LoVo (cell line): Measurements from ENCODE around the gene BORCS8.
"Not testable (repeated sequence)": the region's sequence is repeated elsewhere in the genome, so short reads cannot be mapped to it uniquely, and the experiment has no call there.

ENCODE experiments used
- DNase-seq: peaks from one replicate; pipeline ENCODE4 v3.0.0-alpha.2; 2016; ENCODE audit warnings: low spot score

BORCS8 gene

DNA sequence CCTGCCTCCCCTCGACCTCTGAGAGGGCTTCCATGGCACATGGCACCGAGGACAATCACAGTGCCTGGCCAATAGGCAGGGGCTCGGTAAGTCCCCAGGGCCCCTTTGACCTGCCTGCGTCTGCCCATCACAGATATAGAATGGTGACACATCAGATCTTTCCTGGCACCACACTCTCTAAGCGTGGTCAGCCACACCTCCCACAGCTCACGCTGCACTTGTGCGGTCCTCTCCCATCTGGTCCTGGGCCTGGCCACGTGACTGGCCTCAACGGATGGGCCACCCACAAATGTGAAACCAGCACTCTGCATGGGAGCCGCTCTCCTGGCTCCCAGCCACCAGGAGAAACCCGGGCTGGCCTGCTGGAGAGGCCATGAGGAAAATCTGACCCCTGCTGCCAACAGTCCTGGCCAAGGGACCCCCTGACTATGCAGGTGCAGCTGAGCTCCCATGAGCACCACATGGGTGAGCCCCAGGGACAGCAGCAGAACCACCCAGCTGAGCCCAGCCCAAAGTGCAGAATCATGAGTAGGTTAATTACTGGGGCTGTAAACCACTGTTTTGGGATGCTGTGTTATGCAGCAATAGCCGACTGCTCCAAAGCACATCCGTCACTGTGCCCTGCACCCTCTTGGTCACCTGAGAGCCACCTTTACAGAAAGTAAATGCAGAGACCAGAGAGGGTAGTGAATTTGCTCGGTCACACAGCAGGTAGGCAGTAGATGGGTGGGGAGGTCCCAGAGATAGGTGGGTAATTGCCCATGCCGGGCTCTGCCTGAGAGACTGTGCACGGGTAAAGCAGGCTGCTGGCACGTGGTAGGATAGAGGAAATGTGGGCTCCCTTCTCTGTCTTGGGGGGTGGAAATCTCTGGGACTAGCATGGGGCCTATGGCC lies 12.2 kb downstream of the BORCS8 start:
- DNase-seq = no peak

DNA sequence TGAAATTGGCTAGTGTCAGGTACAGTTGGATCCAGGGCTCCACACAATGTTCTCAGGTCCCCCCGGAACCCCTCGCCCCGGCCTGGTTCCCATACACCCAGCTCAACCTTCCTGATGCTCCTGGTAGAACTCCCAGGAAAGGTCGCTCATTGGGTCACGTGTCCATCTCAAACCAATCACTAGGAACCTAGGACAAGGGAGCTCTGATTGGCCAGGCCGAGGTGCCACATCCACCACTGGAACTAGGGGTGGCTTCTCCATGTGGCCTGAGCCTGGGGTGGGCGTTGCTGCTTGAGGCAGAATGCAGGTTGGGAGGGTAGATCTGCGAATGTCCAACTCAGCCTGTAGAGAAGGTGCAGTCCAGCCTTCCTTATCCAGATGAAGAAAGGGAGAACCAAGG lies 15.0 kb downstream of the BORCS8 start:
- DNase-seq = no peak

DNA sequence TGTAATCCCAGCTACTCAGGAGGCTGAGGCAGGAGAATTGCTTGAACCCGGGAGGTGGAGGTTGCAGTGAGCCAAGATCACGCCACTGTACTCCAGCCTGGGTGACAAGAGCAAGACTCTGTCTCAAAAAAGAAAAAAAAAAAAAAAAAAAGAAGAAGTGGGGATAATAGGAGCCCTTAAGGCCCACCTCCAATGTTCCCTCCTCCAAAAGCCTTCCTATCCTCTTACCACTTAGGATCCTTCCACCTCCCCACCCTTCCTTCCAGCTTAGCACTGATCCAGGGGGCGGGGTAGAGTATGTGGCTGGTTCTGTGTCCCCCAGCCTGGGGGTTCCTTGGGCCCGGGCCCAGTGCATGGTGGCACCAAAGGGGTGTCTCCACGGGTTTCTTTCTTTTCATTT lies 18.7 kb downstream of the BORCS8 start:
- not testable (repeated sequence) for DNase-seq

DNA sequence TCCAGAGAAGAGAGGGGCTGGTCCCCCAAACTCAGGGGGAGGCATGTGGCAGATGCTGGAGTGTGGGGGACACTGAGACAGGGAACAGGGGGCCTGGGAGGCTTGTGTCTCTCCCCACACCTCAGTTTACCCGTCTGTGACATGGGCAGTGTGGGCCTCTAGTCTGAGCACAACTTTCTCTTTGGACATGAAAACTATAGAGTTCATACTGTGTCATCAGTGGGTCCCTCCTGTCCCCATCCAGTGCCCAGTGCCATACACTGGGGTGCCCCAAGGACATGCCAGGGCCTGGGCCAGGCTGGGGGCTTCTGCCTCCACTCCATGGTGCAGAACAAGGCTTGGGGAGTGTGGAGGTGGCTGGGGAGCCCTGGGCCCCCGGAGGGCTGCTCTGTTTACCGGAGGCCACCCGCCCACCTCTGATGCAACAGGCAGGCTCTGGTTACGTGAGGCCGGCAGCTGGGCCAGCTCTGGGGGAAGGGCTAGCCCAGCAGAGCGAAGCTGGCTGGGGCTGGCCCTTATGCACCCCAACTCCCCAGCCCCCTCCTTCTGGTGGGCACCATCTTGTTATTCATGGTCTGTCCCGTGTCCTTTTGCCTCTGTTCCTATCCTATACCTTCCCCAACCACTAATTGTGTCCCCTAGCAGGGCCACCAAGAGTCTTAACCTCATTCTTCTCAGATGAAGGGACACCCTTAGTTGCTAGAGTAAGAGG lies 20.0 kb downstream of the BORCS8 start:
- DNase-seq = no peak

DNA sequence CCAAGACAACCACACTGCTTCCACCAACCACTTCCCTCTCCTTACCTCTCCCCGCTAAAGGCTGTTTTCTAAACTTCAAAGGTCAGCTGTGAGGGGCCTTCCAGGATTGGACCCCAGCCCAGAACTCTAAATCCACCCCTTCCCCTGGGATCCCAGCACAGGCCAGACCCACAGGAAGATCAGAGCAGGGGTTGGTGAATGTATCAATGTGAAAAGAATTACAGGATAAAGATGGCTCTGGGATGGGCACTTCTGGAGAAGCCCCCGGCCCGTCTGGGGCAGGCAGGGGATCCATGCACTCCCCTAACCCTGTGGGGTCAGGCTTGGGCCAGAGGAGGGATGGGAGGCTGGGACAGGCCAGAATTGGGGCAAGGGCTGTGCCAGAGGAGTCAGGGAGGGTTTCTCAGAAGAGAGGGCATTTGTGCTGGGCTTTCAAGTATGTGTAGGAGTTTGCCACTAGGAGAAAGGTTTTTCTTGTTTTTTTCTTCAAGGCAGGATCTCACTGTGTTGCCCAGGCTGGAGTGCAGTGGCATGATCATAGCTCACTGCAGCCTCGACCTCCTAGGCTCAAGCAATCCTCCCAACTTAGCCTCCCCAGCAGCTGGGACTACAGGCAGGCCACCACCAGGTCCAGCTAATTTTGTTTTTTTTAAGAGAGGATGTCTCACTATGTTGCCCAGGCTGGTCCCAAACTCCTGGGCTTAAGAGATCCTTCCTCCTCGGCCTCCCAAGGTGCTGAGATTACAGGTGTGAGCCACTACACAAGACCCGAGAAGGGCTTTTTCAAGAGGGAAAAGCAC lies 20.9 kb downstream of the BORCS8 start:
- no peak for DNase-seq

DNA sequence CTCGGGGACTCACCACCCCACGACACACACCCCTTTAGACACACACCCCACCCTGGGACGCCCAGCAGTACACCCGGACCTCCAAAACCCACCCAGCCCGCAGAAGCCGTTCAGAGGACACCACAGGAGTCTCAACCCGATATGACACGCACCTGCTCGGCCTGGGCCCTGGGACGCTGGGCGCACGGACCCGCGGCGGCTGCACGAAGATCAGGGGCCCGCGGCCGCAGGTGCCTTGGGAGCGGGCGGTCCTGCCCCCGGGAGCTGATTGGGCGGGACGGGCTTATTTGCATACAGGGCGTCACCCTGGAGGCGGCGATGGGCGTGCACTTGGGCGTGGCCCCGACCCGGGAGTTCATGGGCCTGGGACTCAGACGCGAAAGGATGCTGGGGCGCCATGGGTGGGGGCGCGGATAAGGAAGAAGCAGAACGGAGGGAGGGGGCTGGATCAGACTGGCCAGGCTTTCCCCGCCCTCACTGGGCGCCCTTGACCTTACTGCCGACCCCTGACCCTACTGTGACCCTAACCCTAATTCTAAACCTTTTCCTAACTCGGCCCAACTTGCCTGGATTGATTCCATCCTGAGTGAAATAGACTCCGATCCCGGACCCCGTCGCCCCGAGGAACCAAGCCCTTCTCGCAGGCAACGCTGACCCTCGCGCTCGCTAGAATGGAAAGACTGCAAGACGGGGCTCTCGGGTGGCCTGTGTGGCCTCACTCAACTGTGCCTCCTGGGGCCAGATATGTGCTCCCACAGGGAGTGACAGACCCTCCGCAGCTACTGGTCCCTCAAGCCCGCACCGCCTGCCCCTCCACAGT lies 21.7 kb downstream of the BORCS8 start, which contains the start of gene MEF2B:
TSS of gene MEF2B (minus strand) at position 211 of the 820 bp plus-strand sequence. CDS start 19,528 bp downstream, outside the sequence.
- peak; percentile 36 for DNase-seq

DNA sequence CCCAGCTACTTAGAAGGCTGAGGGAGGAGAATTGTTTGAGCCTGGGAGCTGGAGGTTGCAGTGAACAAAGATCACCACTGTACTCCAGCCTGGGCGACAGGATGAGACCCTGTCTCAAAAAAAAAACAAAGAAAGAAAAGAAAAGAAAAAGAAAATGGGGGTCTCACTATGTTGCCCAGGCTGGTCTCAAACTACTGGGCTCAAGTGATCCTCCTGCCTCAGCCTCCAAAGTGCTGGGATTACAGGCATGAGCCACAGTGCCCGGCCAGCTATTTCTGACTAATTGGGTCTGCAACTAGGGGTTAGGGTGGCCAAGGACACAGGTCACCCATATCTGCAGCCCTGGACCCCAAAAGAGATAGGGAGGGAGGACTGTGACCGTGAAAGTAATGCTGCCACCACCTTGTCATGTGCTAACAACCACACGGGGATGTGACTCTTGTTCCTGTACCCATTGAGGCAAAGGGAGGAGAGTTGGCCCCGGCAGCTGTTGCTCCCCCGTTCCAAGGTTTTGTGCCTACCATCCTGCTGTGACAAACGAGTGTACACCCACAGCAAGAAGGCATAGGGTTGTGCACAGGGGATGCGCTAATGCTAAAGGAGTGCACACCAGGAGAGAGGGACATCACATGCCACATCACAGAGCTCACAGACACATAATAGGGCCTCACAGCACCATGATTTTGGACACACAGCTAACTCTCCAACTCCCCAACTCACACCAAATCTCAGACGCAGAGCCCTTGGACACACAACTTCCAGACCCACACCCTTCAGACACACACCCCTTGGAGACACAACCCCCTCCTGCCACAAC lies 22.5 kb downstream of the BORCS8 start:
- DNase-seq = no peak

DNA sequence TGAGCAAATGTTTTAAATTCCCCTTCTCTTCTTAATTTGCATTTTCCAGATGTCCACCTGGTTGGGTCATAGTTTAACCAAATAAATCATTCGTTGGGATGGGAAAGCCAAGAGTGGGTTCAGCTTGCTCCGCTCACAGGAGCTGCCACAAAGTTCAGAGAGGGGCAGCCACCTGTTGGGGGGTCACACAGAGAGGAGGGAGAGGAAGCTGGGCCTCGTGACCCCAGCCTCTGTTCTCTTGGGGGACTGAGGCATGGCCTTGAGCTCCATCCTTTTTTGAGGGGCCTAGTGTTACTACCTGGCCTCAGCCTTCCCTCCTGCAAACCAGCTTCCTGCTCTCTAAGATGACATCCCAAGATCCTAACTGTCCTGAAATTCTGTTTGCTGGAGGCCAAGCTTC lies 24.3 kb downstream of the BORCS8 start:
- DNase-seq = no peak

DNA sequence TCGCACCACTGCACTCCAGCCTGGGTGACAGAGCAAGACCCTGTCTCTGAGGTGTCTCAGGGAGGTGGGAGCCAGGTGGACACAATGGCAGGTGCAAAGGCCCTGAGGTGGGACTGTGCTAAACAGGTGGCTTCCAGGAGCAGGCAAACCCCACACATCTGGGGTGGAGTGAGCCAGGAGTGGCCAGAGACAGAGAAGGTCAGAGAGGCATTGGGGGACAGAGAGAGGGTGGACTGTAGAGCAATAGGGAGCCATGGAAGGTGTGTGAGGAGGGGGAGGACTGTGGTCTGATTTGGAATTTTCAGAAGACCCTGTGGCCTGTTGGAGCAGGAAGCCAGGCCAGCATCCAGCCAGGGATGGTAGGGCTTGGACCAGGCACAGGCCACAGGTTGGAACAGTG lies 26.6 kb downstream of the BORCS8 start:
- no peak for DNase-seq

DNA sequence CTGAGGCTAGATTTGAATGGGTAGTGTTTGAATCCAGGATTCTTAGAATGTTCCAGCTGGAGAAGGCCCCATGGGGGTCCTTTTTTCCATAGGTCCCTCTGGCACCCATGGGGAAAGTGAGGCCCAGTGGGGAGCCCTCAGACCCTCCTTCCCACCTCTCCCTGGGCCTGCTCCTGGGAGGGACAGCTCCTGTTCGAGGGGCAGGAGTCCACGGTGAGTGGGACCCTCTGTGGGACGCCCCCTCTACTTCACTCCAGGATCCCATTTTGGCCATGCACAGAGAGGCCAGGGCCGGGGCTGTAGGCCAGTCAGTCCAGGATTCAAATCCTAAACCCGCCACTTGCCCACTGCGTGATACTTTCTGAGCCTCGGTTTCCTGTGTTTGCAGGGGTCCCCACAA lies 29.5 kb downstream of the BORCS8 start:
- DNase-seq = no peak

DNA sequence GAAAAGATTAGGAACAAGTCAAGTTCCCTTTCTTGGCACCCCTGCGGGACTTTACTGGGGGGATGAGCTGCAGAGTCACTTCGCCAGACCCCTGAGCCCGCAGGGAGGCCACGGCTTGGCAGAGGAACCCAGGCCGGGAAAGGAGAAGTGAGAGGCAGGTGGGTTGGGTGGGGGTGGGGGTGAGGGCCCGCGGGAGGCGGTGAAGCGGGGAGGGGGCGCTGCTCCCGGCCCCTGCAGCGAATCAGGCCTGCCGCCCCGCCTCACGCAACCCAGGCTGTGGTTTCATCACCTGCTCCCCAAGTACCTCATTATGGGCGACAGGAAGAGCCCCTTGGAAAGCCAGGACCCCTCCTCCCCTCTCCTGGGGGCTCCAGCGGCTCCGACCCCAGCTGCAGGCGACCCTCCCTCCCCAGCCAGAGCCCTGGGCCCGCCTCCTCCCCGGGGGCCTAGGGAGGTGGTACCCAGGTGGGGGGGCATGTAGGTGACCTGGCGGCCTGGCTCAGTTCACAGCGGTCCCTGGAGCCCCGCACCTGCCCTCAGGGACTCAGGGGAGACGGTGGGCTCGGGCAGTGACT lies 31.4 kb downstream of the BORCS8 start:
- DNase-seq = no peak

DNA sequence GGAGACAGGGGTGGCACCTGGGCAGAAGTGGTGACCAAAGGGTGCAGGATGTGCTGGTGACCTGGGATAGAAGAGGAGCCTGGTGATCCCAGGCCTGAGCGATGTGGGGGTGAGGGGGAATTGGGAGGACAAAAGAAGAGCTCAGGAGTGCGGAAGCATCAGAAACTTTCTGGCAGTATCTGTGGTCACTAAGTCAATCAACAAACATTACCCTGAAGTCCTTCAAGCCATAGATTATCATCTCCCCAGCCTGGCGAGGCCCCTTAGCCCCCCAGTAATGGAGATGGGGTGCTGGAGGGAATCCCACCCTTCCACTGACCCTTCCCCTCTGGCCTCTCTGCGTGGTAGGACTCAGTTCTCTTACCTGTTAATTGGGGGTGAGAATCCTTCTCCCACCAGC lies 32.4 kb downstream of the BORCS8 start:
- DNase-seq = no peak

DNA sequence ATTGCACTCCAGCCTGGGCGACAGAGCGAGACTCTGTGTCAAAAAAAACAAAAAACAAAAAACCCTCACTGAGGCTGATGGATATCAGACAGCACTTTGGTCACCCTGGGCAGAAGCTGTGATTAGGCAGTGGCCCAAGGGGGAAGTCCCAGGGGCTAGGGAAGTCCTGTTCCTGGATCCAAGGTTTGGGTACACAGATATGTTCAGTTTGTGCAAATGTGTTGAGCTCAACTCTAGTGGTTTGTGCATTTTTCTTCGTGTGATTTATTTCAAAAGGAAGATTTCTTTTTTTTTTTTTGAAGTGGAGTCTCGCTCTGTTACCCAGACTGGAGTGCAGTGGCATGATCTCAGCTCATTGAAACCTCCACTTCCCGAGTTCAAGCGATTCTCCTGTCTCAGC lies 34.1 kb downstream of the BORCS8 start:
- no peak for DNase-seq

DNA sequence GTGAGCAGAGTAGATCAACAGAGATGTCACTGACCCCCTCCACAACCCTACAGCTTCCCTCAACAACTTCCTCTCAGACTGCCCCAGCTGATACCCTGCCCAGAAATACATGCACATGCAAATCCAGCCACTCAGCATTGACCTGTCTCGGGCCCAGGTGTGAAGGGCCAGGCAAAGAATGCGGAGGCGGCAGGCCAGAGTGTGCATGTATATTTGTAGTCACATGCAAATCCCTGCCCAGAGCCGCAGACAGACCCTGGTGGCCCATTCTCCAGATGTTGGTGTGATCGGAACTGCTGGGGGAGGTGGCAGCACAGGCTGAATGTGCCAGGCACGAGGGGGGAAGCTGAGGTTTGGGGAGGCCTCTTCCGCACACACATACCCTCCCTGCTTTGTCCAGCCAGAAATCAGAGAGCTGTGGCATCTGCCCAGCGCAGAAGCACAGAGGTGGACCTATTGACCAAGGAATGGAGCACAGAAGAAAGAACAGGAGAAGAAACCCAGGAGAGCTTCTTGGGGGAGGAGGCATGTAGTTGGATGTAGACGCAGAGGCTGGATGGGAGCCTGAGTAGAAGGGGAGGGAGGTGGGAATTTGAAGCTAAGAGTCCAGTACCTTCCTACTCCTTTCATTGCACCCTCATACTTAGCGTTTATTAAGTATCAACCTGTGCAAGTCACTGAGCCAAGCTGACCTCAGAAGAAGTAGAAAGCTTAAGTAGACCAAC lies 36.3 kb downstream of the BORCS8 start:
- DNase-seq = no peak

DNA sequence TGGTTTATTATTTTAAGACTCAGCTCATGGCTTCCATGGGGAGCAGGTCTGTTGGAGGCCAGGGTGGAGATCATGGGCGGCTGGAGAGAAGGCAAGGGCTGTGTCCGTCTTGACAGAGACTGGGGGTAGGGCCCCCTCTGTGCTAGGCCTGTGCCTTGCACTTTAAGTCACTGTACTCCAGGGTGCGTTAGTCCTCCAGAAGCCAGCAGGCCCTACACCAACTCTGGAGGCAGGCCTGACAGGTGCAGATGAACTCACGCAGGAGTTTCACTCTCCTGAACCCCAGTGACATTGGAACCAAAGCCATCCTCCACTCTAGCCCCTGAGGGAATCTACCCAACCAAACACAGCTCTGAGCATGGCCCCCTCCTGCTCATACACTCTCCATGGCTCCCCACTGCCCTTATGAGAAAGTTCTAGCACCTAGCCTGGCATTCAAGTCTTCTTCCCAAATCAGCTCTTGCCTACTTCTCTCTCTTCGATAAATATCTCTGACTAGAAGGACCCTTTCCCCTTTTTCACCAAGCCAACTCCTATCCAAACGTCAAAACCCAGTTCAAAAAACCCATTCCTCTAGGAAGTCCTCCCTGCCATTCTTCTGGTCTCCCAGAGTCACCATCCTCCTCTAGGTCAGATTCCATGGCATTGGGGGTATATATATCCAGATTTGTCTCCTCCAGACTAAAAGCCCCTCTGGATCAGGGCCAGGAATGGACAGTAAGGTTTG lies 37.0 kb downstream of the BORCS8 start:
- no peak for DNase-seq

DNA sequence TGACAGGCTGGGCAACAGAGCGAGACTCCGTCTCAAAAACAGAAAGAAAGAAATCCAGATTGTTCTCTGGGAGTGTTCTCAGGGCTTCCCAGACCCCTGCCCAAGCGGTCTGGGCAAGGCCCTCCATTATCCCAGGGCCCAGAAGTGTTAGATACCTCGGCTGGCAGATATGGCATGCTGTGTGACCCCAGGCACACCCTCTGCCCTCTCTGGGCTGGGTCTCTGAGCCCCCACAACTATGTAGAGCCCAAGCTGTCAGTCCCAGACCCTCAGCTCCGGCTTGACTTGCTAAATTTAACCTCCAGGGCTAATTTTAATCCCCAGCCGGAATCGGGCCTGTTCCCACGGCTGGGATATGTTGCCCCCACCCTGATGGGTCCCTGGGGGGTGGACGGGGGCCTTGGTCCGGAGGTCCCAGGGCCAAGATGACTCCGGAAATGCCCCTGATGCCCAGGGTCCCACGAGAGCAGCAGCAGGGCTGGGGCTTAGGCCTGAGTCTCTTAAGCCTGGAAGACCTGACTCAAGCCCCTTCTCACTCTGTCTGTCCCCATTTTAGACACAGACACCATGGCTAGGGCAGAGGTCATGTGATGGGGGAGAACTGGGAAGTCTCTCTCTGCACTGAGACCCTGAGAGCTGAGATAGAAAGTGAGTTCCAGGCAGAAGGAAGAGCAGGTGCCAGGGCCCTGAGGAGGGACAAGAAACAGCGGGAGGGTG lies 39.1 kb downstream of the BORCS8 start:
- DNase-seq = no peak

DNA sequence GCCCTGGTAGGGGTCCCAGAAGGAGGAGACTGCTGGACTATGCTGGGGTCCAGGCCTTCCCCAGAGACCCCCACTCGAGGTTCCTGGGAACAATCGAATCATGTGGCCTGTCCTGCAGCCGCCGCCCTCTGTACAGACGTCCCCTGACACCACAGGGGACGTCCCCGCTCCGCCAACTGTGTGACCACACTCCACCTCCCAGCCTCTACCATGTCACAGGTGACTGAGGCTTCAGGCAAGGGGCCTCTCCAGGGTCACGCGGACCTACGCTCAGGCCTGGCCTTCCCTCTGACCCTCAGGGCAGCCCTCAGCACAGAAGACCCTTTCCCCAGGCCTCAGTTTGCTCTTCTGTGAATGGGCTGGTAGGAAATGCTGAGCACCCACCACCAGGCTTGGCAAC lies 40.5 kb downstream of the BORCS8 start:
- DNase-seq = no peak

DNA sequence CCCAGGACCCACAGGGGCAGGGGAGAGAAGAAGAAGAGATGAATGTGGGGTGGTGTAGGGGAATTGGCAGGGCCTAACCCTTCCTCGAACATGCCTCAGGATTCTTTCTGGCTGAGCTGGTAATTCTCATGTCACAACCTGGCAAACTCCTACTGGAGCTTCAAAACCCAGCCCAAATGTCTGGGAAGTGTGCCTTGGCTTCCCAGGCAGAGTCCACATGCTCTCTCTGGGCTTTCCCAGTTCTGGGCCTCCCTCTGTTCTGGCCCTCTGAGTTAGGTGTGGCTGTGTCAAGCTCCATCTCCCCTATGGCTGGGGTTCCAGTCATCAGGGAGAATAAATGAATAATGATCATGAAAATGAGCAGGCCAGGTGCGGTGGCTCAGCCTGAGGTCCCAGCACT lies 42.5 kb downstream of the BORCS8 start:
- no peak for DNase-seq
